NCI-H1105 treated with DMSO at 0.1 percent for 48 hours (cell line): ENCODE results near the gene RRN3.
"Not testable (repeated sequence)": the region's sequence is repeated elsewhere in the genome, so short reads cannot be mapped to it uniquely, and the experiment has no call there.

Source experiments
- DNase-seq: peaks from one replicate; lab custom pipeline; 2025; lab: John Stamatoyannopoulos, UW

RRN3 gene

DNA sequence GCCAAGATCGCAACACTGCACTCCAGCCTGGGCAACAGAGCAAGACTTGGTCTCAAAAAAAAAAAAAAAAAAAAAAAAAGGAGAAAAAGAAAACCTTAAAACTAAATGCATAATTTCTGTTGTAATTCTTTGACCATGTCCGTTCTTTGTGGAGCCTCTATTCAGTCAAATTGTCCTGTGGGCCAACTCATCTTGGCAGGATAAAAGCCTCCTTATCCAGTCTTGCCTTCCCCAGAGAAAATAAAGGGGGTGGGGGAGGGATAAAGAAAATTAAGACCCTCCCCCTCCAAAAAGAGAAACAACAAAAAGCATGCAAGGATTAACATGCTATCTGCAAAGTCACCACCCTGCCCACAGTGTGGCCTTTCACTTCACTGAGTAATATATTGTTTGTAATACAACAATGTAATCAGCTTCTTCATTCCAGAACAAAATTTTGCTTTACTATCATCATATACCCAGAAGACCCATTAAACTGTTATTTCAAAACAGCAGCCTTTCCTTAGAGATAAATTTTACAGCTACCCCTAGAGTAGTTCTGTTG is 5.4 kb upstream of the RRN3 start:
- not testable (repeated sequence) for DNase-seq

DNA sequence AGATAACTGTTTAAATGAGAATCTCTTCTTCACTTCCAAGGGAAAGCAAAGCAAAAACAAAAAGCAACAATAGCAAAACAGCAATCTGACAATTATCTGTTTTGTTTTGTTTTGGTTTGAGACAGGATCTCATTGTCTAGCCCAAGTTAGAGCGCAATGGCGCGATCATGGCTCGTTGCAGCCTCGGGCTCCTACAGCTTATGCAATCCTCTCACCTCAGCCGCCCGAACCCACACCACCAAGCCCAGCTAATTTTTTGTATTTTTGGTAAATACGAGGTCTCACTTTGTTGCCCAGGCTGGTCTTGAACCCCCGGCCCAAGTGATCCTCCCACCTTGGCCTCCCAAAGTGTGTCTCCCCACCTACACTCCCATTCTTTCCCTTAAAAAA is 2.5 kb upstream of the RRN3 start:
- DNase-seq = not testable (repeated sequence)

DNA sequence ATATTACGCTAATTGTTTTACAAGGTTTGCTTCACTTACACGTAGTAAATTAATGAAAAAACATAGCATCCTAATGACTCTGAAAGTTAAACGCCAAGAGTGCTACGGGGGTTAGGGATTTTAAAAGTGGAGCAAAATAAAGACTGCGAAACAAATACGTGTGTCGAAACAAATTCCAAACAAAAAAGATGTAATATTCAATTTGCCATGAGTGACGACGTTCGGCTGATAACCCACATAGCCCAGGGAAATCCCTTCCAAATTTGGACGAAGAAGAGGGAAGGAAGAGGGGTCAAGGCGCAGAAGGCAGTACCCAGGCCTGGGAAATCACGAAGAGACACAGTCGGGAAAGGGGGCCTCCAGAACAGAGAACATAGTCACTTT is 509 bp downstream of the RRN3 start:
- not testable (repeated sequence) for DNase-seq

- not testable (repeated sequence) for DNase-seq
Observed at GRCh38 chr16:15090663-15091269, 3.3 kb downstream of the RRN3 start.

DNA sequence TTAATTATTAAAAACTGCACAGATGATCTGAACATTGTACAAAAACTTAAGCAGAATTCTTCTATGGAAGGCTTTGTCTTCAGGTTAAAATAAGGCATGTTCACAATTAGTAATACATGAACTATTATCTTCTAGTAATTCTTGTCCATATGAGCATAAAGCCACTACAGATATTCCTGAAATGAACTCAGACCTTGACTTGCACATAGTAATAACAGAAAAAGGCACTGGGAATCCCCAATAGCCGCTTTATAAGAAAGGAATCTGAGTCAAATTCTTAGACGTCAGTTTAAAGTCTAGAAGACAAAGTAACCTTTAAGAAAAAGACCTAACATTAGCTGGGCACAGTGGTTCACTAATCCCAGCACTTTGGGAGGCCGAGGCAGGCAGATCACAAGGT is 11.3 kb downstream of the RRN3 start:
- not testable (repeated sequence) for DNase-seq

DNA sequence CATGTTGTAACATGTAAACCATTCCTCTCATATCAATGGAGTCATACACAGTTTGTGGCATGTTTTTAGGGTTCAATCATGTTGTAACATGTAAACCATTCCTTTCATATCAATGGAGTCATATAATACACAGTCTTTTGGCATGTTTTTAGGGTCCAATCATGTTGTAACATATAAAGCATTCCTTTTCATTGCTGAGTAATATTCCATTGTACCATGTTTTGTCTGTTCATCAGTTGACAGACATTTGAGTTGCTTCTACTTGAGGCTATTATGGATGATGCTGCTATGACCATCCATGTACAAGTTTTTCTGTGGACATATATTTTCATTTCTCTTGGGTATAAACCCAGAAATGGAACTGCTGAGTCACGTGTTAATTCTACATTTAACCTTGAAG is 13.2 kb downstream of the RRN3 start:
- not testable (repeated sequence) for DNase-seq

DNA sequence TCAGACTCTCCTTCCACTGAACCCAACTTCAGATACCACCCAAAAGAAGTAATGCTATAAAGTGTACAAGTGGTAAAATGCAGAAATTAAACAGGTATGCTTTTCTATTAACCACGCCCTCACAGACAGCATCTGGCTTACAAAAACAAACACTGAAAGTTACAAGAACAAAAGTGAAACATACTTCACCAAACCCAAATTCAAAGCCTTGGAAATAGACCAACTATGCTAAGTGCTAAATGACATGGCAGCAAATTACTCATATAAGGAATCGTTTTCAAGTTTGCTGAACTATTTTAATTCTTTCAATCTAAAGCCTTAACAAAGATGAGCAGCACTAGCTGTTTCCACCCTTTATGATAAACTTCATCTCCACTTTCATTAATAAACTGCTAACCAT is 17.9 kb downstream of the RRN3 start:
- not testable (repeated sequence) for DNase-seq

DNA sequence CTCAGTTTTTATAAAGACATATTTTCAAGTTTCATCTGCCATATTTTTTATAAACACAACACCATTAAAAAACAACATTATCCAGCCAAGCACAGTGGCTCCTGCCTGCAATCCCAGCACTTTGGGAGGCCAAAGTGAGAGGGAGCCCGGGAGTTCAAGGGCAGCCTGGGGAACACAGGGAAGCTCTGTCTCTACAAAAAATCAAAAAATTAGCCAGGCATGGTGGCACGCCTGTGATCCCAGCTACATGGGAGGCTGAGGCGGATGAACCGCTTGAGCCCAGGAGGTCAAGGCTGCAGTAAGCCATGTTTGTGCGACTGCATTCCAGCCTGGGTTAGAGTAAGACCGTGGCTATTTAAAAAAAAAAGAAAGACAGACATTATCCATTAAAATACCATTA is 21.0 kb downstream of the RRN3 start:
- DNase-seq = no peak

DNA sequence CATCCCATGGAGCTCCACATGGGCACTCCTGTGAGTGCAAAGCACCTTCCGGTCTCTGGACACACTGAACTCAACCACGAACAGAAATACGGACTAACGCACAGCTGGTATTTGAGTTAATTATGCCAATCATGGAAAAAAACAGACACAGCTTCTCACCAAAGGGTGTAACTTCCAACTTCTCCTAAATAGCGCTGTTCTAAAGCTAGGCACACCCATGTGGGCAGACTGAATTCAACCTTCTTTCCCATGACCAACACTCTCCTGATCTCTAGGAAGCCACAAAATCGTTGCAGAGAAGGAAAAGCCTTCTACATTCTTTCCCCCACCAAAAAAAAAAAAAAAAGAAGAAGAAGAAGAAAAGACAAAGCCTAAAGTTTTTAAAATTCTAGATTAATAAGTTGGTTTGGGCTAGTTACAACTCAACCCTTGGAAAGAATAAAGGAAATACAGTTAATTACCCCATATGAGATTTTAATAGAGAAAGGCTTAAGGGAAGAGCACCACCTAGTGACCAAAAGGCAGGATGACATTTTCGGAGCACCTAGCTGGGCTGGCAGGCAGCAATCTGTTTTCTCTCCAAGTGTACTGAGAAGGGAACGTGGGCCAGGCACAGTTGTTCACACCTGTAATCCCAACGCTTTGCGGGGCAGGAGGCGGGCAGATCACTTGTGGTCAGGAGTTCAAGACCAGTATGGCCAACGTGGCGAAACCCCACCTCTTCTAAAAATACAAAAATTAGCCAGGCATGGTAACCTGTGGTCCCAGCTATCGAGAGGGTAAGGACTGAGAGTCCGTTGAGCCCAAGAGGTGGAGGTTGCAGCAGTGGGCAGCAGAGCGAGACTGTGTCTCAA is 21.9 kb downstream of the RRN3 start:
- DNase-seq = peak; percentile 6

- not testable (repeated sequence) for DNase-seq
Observed at GRCh38 chr16:15071013-15071412, 23.1 kb downstream of the RRN3 start.

GRCh38 chr16:15066690-15067089 is 27.4 kb downstream of the RRN3 start:
- not testable (repeated sequence) for DNase-seq

DNA sequence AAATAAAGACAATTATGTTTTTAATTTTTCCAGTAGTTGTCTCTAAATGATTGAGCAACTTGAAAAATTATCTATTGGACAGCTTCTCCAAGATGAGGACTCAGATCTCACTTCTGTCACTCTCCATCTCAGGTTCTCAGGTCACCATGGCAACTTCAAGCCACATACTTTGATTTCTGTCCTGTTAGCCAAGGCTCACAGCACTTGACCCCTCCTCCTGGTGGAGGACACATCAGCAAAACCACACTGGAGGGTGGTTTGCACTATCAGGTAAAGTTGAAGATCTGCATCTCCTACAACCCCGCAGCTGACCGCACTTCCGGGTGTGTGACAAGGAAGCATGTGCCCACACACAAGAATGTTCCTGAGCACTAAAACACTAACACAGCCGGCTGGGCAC is 28.1 kb downstream of the RRN3 start:
- not testable (repeated sequence) for DNase-seq

DNA sequence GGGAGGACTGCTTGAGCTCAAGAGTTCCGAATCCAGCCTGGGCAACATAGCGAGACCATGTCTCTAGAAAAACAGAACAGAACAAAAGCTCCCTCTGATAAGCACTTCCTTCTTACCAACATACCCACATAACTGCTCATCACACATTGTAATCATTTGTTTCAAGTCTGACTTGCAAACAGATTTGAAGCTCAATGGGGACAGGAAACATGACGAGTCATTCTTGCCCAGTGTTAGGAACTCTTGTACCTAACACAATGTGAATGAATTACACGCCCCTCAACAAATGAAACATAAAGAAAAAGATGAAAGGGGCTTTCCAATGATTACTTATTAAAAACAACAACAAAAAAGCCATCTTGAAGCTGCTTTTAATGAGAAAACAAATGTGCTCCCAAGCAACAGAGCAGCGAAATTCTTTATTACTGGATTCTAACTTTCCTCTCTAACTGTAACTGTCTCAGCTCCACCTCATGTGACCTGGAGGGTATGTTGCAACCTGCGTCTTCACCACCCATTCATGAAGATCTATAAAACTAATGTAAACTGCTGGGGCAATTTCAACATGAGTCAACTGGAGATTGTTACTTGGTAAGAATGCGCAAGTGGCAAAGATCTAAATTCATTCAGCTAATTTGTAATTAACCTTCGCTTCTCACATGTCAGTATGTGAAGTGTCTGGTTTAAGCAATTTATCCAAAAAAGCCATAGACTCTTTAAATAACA is 31.8 kb downstream of the RRN3 start:
- DNase-seq = not testable (repeated sequence)

DNA sequence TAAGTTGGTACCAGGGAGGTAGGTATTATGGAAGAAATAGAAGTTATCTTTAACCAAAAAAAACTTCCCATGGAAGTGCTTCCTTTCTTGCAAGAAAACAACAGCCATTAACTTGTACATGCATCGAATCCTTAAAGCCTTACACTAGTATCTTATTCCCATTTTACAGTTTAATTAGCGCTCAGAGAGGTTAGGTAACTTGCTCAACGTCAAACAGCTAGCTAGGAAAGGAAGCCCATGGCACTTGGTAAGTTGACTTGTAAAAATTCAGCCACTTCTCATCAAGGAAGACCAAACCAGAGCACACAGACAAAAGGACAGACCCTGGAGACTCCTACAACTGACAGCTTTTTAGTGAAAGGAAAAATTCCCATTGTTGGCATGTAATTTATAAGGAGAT is 34.7 kb downstream of the RRN3 start:
- no peak for DNase-seq

DNA sequence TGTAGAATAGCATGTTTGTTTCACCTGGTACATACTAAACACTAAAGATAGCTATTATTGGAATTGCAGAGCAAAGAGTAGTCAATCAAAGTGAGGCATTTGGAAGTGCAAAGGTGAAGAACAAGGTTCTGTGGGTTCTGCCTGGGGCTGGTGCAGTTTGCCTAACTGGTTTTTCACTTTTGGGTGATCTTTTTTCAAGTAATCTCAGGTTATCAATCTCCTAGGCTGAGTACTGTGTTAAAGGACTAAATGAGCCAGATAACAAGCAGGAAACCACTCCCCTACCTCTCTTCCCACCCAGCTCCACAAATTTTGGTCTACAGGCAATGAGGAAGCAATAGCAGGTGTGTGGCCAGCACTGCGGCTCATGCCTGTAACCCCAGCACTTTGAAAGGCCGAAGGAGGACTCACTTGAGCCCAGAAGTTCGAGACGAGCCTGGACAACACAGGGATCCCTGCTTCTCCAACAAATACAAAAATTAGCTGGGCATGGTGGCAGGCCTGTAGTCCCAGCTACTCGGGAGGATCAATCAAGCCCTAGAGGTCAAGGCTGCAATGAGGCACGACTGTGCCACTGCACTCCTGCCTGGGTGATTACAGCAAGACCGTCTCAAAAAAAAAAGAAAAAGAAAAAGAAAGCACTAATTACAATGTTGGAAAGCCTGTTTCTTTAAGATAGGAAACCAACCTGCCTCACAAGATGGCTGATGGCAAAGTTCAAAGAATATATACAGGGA is 36.2 kb downstream of the RRN3 start:
- DNase-seq = no peak

GRCh38 chr16:15055141-15056053 is 38.7 kb downstream of the RRN3 start:
- peak; percentile 47 for DNase-seq

GRCh38 chr16:15054357-15055140 is 39.5 kb downstream of the RRN3 start:
- DNase-seq = no peak

DNA sequence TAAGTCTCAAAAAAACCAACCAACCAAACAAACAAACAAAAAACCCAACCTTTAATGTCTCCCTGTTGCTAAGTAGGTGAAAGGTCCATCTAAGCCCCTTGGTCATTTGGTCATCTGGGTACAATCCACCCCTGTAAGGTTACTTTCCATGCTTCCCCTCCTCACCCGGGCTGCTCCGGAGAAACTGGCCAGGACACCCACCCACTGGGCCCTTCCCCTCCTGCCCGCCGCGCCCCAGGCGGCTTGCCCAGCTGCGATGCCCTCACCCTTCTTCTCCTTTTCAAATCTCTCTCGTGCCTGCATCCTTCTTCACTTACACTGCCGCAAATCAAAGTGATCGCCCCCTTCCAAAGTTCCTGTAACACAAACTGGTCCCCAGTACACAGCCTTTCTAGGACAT is 40.2 kb downstream of the RRN3 start:
- no peak for DNase-seq

DNA sequence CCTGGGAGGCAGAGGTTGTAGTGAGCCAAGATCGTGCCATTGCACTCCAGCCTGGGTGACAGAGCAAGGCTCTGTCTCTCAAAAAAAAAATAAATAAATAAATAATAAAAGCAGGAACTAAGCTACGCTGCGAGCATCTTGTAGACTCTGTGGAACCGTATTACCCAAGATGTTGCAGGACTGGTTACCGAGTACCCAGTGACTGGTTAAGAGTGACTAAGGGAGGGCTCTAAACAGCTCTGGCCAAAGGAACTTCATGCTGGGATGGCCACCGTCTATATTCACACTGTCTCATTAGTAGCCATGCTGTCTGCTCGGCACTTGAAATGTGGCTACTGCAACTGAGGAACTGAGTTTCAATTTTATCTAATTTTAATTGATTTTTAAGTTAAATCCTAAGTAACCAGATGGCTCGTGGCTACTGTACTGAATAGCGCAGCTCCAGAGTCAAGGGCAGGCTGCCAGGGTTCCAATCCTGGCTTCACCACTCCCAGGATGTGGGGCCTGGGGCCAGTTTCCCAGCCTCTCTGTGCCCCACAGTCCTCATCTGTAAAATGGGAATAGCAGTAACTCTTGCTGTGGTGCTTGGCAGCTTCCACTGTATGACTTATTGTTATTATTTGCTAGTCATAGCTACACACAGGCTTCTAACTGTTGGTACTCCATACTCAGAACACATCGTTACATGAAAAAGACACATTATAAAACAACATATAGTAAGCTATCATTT is 41.2 kb downstream of the RRN3 start:
- DNase-seq = no peak
